ENCODE data around the gene PMM2.

PMM2 gene

DNA sequence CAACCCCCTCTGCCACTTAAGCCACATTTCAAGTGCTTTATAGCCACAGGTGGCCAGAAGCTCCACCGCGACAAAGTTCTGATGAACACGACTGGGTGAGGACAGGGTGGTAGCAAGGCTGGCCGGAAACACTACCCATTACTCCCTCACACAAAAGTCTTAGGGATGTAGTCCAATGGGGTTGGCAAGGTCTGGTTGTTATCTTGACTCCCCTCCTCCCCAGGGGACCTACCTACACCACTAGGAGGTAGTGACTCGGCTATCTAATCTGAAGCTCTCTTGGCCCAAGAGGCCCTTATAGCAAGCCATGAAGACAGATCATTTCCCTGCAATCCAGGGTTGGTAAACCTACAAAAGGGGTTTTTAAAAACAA is 92.9 kb downstream of the PMM2 start:
- no peak for DNase-seq

- DNase-seq: no peak
Measured at GRCh38 chr16:8892101-8892575, 94.5 kb downstream of the PMM2 start.

GRCh38 chr16:8893426-8893825 is 95.8 kb downstream of the PMM2 start:
- no peak for DNase-seq

- DNase-seq: no peak
Measured at GRCh38 chr16:8893976-8894690, 96.5 kb downstream of the PMM2 start.

DNA sequence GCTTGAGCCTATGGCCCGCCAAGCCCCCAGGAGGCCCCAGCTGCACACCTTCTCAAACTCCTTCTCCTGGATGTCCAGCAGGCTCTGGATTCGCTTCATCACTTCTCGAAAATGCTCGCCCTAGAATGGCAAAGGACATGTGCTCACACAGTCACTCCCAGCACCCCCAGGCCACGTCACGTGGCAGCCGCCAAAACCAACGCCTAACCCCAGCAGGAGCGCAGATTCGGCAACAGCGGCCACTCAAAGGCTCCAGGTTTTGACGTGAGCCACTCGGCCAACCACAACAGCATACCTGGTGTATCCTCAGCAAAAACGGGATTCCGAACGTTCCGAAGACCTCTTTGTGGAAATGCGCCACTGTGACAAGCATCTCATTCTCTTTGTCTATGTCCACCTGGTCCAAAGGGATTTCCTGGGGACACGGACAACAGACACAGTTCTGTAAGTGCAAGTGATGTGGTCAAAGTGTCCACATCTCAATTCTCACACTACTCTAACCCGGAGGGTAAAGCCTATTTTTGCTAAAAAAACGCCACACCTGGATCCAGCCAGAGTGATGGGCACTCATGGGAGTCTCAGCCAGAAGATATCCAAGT is 97.2 kb downstream of the PMM2 start:
- DNase-seq: no peak

DNA sequence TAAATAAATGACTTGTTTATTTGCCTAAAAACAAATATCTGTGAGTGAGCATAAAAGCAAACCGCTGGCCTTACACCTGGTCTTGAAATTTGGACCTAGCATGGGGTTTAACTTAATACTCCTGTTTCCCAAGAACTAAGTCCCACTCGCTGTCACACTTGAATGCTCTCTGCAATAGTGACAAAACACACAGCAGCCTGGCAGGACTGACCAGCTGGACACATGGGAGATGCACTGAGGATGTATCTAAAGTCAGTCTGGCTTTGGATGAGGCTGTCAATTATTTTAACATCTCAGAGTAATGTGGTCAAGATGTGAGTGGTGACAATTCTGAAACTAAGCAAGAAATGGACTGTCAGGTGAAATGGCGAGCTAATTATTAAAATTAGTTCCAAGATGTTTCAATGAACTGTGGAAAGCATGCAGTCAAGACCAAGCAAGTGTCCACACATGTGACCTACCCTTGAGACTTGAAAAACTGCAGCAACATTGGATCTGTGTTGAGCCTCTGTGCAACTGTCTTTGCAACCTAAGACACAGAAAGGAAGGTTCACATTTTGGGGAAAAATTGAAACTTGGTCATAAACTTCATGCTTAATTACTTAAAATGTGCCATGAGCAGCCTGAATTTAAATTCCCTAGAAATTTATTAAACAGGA is 101.2 kb downstream of the PMM2 start:
- no peak for DNase-seq

Measured in NCI-H2029 treated with DMSO at 0.1 percent for 48 hours (cell line).